HG03469 (cell line): ENCODE results near the gene BRMS1L.
A peak's percentile ranks its signal among the peaks of the same experiment; 100 is the strongest.
"Not testable (repeated sequence)": the region's sequence is repeated elsewhere in the genome, so short reads cannot be mapped to it uniquely, and the experiment has no call there.

ENCODE experiments used
- ATAC-seq: cut with Tn5 transposase; IDR thresholded peaks from one replicate; pipeline ENCODE4 v1.9.1; 2021; ENCODE audit warnings: mild to moderate bottlenecking, moderate library complexity, moderate number of reproducible peaks; ENCODE audit not compliant: unreplicated experiment

BRMS1L gene

DNA sequence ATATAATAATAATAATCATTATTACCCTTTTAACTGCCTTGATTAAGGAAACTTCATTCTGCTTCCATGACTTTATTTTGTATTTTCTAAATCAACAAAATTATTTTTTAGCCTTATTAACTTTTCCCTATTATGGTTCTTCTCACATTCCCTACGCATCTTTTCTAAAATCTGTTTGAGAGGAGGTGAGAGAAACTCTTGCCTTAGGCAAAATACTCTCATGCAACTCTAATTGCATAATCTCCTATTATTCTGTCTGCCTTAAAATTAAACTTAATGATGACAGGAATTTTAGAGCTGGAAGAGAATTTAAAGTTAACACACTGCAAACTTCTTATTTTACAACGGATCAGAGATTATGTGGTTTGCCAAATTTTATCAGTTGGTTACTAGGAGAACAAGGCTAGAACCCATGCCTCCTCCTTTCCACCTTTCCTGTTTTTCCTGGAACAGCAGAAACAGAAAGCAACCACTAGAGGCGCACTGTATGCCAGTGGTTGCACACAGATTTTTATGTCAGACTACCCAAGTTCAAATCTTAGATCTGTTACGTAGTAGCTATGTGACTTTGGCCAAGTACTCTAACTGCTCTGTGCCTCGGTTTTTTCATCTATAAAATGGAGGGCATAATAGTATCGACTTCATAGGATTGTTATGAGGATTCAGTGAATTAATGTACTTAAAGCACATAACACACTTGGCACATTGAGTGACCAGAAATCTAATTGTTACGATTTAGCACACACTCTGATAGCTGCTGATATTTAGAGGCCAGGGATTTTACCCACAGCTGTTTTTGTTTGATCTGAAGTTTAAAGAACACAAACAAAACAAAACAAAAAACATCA is 4.3 kb upstream of the BRMS1L start:
- no peak for ATAC-seq

DNA sequence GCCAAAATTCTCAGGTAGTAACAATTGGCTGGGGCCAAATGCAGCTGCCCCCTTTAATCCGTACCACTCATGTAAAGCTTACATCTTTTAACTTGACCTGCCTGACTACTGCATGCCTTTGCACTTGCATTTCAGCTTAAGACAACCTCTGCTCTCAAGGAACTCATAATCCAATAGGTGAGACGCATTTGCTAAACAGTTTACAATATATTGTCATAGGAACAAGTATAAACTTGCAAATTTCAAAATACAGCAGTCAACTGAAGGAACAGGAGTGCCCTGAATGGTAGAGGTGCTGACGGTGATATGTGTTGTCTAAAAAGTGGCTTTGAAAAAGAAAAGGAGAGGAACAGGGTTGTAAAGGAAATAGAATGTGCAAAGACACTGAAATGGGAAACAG is 3.6 kb upstream of the BRMS1L start:
- no peak for ATAC-seq

DNA sequence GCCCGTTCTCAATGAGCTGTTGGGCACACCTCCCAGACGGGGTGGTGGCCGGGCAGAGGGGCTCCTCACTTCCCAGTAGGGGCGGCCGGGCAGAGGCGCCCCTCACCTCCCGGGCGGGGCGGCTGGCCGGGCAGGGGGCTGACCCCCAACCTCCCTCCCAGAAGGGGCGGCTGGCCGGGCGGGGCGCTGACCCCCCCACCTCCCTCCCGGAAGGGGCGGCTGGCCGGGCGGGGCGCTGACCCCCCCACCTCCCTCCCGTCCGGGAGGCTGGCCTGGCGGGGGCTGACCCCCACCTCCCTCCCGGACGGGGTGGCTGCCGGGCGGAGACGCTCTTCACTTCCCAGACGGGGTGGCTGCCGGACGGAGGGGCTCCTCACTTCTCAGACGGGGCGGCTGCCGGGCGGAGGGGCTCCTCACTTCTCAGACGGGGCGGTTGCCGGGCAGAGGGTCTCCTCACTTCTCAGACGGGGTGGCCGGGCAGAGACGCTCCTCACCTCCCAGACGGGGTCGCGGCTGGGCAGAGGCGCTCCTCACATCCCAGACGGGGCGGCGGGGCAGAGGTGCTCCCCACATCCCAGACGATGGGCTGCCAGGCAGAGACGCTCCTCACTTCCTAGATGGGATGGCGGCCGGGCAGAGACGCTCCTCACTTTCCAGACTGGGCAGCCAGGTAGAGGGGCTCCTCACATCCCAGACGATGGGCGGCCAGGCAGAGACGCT is 1.5 kb upstream of the BRMS1L start:
- ATAC-seq: not testable (repeated sequence)

DNA sequence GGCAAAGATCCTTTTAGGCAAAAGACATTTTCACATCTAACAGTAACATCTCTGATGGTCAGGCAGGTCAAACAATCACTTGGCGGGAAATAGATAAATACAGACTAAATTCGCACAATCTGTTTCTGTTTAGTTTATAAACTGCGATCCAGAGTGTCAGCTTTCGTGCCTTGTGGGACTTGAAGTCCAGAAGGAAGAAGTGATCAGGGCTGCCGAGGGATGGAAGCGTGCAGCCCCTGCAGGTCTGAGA is 245 bp upstream of the BRMS1L start:
- ATAC-seq: no peak

- ATAC-seq: no peak
Measured at GRCh38 chr14:35826952-35827416, 846 bp downstream of the BRMS1L start.

DNA sequence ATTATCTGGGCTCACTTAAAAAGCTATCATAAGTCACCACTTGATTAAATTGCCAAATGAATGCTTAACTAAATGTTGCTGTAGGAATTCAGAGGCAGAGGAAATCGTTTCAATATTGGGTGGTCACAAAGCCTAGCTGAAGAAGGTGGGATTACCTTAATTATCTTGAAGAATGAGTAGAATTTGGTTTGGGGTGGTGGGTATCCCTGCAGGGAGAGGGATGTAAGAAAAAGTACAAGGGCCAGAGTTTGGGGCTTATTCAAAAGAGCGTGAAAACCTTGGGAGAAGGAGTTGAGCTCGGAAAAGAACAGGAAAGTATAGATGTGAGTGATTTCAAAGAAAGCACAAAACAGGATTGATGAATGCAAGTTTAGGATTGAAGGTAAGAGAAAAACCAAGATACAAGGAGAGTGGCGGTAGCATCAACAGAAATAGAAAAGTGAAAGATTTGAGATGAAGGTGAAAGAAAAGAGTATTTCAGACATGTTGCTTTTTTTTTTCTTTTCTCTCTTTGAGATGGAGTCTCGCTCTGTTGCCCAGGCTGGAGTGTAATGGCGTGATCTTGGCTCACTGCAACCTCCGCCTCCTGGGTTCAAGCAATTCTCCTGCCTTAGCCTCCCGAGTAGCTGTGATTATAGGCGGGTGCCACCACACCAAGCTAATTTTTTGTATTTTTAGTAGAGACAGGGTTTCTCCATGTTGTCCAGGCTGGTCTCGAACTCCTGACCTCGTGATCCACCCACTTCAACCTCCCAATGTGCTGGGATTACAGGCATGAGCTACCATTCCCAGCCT is 1.7 kb downstream of the BRMS1L start:
- ATAC-seq: no peak

- ATAC-seq: no peak
Measured at GRCh38 chr14:35829449-35829848, 3.3 kb downstream of the BRMS1L start.

- no peak for ATAC-seq
Measured at GRCh38 chr14:35835208-35835982, 9.3 kb downstream of the BRMS1L start.

GRCh38 chr14:35841704-35842103 is 15.6 kb downstream of the BRMS1L start:
- not testable (repeated sequence) for ATAC-seq

DNA sequence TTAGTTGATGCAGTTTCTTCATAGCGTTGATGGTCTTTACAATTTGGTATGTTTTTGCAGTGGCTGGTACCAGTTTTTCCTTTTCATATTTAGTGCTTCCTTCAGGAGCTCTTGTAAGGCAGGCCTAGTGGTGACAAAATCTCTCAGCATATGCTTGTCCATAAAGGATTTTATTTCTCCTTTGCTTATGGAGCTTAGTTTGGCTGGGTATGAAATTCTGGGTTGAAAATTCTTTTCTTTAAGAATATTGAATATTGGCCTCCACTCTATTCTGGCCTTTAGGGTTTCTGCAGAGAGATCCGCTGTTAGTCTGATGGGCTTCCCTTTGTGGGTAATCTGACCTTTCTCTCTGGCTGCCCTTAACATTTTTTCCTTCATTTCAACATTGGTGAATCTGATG is 16.1 kb downstream of the BRMS1L start:
- not testable (repeated sequence) for ATAC-seq

GRCh38 chr14:35844494-35844893 is 18.4 kb downstream of the BRMS1L start:
- no peak for ATAC-seq

DNA sequence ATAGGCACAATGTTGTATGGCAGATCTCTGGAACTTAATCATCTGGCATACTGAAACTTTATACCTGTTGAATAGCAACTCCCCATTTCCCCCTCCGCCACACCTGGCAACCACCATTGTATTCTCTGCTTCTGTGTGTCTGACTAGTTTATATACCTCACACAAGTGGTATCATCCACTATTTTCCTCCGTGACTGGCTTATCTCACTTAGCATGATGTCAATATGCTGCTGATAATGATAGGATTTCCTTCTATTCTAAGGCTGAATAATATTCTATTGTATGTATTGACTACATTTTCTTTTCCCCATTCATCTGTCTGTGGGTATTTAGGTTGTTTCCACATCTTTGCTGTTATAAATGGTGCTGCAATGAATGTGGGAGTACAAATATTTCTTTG is 21.5 kb downstream of the BRMS1L start:
- no peak for ATAC-seq

GRCh38 chr14:35849122-35849521 is 23.0 kb downstream of the BRMS1L start:
- no peak for ATAC-seq

DNA sequence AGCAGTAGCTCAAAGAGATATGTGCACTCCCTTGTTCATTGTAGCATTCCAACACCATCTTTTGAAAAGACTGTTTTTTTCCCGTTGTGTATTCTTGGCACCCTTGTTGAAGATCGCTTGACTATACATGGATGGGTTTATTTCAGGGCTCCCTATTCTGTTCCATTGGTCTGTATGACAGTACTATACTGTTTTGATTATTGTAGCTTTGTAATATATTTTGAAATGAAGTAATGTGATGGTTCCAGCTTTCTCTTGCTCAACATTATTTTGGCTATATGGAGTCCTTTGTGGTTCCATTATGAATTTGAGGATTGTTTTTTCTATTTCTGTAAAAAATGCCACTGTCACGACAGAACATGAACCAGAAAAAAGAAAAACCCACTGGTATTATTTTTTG is 25.7 kb downstream of the BRMS1L start:
- no peak for ATAC-seq

- ATAC-seq: no peak
Measured at GRCh38 chr14:35853225-35853624, 27.1 kb downstream of the BRMS1L start.

- ATAC-seq: no peak
Measured at GRCh38 chr14:35854696-35855270, 28.6 kb downstream of the BRMS1L start.

DNA sequence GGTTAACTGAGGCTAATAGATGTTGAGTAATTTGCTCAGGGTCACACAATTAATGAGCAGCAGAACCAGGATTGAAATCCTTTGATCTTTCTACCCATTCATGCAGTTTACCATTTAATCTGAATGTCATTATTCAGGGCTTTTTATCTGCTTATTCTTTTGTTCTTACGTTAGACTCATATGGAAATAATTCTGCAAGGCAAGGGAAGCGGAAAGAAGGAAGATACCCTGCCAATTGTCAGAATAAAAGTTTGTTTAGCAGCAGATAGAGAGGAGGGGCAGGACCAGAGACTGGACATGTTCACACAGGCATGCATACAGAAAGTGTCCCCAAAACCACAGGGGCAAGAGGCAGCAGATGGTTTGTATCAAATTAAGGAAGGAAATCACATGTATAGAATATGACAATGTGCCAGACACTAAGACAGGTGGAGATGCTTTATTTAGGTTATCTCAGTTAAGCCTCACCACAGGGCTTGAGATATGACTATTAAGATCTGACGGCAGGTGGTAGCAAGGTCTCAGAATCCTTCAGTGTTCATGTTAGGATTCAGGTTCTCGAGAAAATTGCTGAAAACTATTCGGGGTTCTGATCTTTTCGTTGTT is 29.8 kb downstream of the BRMS1L start:
- peak; percentile 95 for ATAC-seq

GRCh38 chr14:35858521-35859209 is 32.5 kb downstream of the BRMS1L start:
- no peak for ATAC-seq

DNA sequence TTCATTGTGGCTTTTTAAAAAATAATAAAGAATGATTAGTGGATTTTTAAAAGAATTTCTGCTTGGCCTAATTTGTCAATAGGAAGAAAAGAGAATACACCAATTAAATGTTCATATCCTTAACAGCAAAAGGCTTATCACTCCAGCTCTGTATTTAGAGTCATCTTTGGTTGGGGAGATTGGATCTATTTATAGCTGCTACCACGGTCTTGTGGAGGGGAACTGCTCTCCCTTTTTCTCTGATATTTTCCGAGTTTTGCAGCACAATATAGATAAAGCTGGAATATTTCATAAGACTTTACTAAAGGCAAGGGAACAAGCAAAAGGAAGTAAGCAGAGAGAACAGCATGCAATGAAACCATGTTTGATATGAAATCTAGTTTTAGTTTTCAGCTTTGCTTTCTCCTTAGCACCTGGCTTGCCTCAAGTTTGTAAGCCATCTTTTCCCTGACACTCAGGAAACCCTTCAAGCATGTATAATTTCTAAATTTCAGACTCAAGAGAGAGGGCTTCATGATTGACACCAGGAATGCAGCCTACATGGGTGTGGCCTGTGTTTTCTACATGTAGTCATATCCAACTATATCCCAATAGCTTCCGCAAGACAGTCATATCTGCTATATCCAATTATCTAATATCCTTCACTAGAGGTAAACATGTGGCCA is 35.2 kb downstream of the BRMS1L start:
- peak; percentile 54 for ATAC-seq
